ENCODE data around the gene NRN1L.

GRCh38 chr16:67902831-67903230 lies 18.1 kb downstream of the NRN1L start:
- TF ChIP-seq EP300 (IDR thresholded peaks at IDR 0.05): no peak
- no peak for TF ChIP-seq CTCF (IDR thresholded peaks at IDR 0.05)
- TF ChIP-seq POLR2AphosphoS5 (IDR thresholded peaks at IDR 0.05): no peak
- no peak for TF ChIP-seq POLR2A (IDR thresholded peaks at IDR 0.05)

Data from gastroesophageal sphincter (tissue), 3 donors.